ENCODE measurements around the gene POLQ.

DNA sequence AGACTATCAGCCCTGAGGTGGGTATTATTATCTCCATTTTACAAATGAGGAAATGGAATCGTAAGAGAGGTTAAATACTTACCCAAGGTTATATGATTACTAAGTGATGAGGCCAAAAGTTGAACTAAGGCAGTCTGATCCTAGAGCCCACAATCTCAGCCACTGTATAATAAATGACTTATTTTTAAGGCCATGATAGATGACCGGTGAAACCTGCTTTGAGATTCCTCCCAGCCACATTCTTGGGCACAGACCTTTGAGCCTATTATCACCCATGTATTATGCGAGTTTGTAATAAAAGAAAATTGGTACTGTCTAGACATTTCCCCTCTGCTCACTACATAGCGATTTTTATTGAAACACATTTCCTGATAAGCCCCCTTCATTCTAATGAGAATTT, 37.4 kb downstream of the POLQ start:
- TF ChIP-seq, protein P1, sequence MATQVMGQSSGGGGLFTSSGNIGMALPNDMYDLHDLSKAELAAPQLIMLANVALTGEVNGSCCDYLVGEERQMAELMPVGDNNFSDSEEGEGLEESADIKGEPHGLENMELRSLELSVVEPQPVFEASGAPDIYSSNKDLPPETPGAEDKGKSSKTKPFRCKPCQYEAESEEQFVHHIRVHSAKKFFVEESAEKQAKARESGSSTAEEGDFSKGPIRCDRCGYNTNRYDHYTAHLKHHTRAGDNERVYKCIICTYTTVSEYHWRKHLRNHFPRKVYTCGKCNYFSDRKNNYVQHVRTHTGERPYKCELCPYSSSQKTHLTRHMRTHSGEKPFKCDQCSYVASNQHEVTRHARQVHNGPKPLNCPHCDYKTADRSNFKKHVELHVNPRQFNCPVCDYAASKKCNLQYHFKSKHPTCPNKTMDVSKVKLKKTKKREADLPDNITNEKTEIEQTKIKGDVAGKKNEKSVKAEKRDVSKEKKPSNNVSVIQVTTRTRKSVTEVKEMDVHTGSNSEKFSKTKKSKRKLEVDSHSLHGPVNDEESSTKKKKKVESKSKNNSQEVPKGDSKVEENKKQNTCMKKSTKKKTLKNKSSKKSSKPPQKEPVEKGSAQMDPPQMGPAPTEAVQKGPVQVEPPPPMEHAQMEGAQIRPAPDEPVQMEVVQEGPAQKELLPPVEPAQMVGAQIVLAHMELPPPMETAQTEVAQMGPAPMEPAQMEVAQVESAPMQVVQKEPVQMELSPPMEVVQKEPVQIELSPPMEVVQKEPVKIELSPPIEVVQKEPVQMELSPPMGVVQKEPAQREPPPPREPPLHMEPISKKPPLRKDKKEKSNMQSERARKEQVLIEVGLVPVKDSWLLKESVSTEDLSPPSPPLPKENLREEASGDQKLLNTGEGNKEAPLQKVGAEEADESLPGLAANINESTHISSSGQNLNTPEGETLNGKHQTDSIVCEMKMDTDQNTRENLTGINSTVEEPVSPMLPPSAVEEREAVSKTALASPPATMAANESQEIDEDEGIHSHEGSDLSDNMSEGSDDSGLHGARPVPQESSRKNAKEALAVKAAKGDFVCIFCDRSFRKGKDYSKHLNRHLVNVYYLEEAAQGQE (IDR thresholded peaks at IDR 0.05; ENCODE audit: insufficient read depth in 1 of 2, low read depth in 2 of 2, low read length in 2 of 2), result no peak
- no peak for TF ChIP-seq POLR2AphosphoS5 (IDR thresholded peaks at IDR 0.05; ENCODE audit: low read depth, low read length)
